ENCODE data around the gene TRIM26.

The TRIM26 gene

DNA sequence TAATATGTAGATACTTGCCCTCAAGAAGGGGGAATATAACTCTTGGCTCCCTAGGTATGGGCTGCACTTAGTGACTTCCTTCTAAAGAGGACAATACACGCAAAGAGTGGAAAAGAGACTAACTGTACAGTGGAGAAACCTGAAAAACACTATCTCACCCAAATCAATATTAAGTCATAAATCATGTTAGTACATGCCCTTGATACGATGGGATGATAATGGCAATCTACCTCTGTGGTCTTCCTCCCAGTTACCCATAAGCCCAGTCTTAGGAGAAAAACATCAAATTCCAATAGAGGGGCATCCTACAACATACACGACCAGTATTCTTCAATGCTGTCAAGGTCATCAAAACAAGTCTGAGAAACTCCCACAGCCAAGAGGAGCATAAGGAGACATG is 1.3 kb downstream of the TRIM26 start:
- H3K9me3 ChIP-seq (ENCODE audit: control extremely low read depth in 1 of 5, control insufficient read depth in 4 of 5, insufficient read depth in 2 of 5, low read depth in 1 of 5, low read length in 4 of 5): no peaks in the 10 kb centered on the region
- peak overlapping the region in 3 of 7 experiments; percentile 75 to 93 (median 91) for H3K4me3 ChIP-seq (ENCODE audit: control insufficient read depth in 1 of 7, extremely low read depth in 1 of 7, insufficient read depth in 4 of 7, low read depth in 2 of 7, low read length in 6 of 7)
- no peak for DNase-seq
- no peaks in the 10 kb centered on the region for H3K27me3 ChIP-seq (replicated peaks in 2 of 5; ENCODE audit: control insufficient read depth in 4 of 5, insufficient read depth in 5 of 5, low read length in 4 of 5)
- WGBS (ENCODE audit: insufficient coverage): 72% methylated on average over 2 of the region's 3 CpGs
- peaks cover 0 to 3% (median under 1%) of the 10 kb centered on the region in 4 experiments for H3K36me3 ChIP-seq (ENCODE audit: control insufficient read depth in 4 of 4, insufficient read depth in 4 of 4, low read length in 3 of 4)
- CTCF ChIA-PET: no interaction called here
- POLR2A ChIA-PET: no interaction called here
- no peak overlapping the region for H3K27ac ChIP-seq (ENCODE audit: insufficient read depth in 1 of 2, low read depth in 1 of 2, low read length in 2 of 2, poor library complexity in 1 of 2, severe bottlenecking in 2 of 2)
- peaks cover 9 to 25% (median 19%) of the 10 kb centered on the region in 4 experiments for H3K4me1 ChIP-seq (ENCODE audit: control extremely low read depth in 1 of 4, control insufficient read depth in 4 of 4, insufficient read depth in 4 of 4, low read length in 3 of 4)

DNA sequence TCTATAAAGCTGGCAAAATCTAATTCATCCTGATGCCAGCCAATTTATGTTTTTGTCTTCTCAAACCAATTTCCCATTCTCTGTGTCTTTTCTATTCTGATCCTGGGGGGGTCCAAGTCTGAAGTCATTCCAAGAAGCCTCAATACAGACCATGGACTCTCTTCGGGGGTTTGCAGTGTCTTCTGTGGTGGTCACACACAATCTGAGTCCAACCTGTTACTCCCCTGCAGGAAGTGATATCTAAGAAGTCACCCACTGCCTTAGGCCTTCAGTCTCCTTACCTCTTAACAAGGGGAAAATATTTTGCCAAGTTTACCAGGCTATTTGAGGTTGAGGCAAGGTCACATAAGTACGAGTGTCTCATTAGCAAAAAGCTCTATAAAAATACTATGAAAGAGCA is 1.9 kb downstream of the TRIM26 start:
- H3K9me3 ChIP-seq (ENCODE audit: control extremely low read depth in 1 of 5, control insufficient read depth in 4 of 5, insufficient read depth in 2 of 5, low read depth in 1 of 5, low read length in 4 of 5): no peaks in the 10 kb centered on the region
- ChIA-PET CTCF (interaction anchor here (4.7 kb wide), 1 partner anchor 8 kb away, joined by 16 read pairs; no protein-coding TSS in a partner anchor), POLR2A (no interaction called here)
- peaks cover 9 to 25% (median 17%) of the 10 kb centered on the region in 4 experiments for H3K4me1 ChIP-seq (ENCODE audit: control extremely low read depth in 1 of 4, control insufficient read depth in 4 of 4, insufficient read depth in 4 of 4, low read length in 3 of 4)
- peaks cover 0 to 5% (median under 1%) of the 10 kb centered on the region in 4 experiments for H3K36me3 ChIP-seq (ENCODE audit: control insufficient read depth in 4 of 4, insufficient read depth in 4 of 4, low read length in 3 of 4)
- 100% methylated on average over 1 of the region's 2 CpGs for whole genome bisulfite sequencing (ENCODE audit: insufficient coverage)
- no peak for DNase-seq
- no peak overlapping the region for H3K27ac ChIP-seq (ENCODE audit: insufficient read depth in 1 of 2, low read depth in 1 of 2, low read length in 2 of 2, poor library complexity in 1 of 2, severe bottlenecking in 2 of 2)
- H3K27me3 ChIP-seq (replicated peaks in 2 of 5; ENCODE audit: control insufficient read depth in 4 of 5, insufficient read depth in 5 of 5, low read length in 4 of 5): no peaks in the 10 kb centered on the region
- H3K4me3 ChIP-seq (ENCODE audit: control insufficient read depth in 1 of 7, extremely low read depth in 1 of 7, insufficient read depth in 4 of 7, low read depth in 2 of 7, low read length in 6 of 7): no peak overlapping the region

DNA sequence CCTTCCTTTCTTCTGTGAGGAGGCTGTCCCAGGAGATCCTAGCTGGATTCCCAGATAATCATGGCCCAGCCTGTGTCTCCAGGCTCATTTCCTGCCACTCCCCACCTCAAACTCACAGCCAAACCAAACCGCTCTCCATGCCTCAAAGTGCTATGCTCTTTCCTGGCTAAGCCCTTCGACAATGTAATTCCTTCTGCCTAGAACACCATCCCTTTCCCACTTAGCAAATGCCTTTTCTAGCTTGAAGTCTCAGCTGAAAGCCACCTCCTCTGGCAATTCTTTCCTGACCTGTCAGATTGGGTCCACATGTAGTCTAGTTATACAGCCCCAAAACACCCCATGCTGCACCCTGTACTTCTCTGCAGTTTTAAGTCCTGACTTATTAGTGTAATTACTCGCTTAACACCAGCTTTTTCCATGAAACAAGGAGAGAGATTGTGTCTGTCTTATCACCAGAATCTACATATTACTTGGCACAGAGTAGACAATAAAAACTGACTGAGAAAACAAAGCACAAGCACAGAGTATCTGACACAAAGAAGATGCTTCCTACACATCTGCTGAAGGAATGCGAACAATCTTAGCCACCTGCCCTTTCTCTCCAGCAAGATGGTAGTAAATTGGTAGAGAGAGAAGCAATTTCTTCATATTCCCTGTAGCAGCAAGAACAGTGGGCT is 5.4 kb downstream of the TRIM26 start:
- no peak overlapping the region for H3K4me3 ChIP-seq (ENCODE audit: control insufficient read depth in 1 of 7, extremely low read depth in 1 of 7, insufficient read depth in 4 of 7, low read depth in 2 of 7, low read length in 6 of 7)
- POLR2A ChIA-PET: interaction anchor here (0.7 kb wide), 1 partner anchor 10 kb away, joined by 3 read pairs; no protein-coding TSS in a partner anchor
- no peaks in the 10 kb centered on the region for H3K9me3 ChIP-seq (ENCODE audit: control extremely low read depth in 1 of 5, control insufficient read depth in 4 of 5, insufficient read depth in 2 of 5, low read depth in 1 of 5, low read length in 4 of 5)
- no peaks in the 10 kb centered on the region for H3K27me3 ChIP-seq (replicated peaks in 2 of 5; ENCODE audit: control insufficient read depth in 4 of 5, insufficient read depth in 5 of 5, low read length in 4 of 5)
- WGBS (ENCODE audit: insufficient coverage): 98% methylated on average over 4 of the region's 4 CpGs
- H3K27ac ChIP-seq (ENCODE audit: insufficient read depth in 1 of 2, low read depth in 1 of 2, low read length in 2 of 2, poor library complexity in 1 of 2, severe bottlenecking in 2 of 2): no peak overlapping the region
- CTCF ChIA-PET: interaction anchor here (1.0 to 4.7 kb wide), 4 partner anchors 12 to 120 kb away, joined by 3 to 16 read pairs (median 4); no protein-coding TSS in a partner anchor
- DNase-seq: no peak
- peaks cover under 1 to 11% (median 9%) of the 10 kb centered on the region in 4 experiments for H3K4me1 ChIP-seq (ENCODE audit: control extremely low read depth in 1 of 4, control insufficient read depth in 4 of 4, insufficient read depth in 4 of 4, low read length in 3 of 4)
- peaks cover 0 to 10% (median under 1%) of the 10 kb centered on the region in 4 experiments for H3K36me3 ChIP-seq (ENCODE audit: control insufficient read depth in 4 of 4, insufficient read depth in 4 of 4, low read length in 3 of 4)

DNA sequence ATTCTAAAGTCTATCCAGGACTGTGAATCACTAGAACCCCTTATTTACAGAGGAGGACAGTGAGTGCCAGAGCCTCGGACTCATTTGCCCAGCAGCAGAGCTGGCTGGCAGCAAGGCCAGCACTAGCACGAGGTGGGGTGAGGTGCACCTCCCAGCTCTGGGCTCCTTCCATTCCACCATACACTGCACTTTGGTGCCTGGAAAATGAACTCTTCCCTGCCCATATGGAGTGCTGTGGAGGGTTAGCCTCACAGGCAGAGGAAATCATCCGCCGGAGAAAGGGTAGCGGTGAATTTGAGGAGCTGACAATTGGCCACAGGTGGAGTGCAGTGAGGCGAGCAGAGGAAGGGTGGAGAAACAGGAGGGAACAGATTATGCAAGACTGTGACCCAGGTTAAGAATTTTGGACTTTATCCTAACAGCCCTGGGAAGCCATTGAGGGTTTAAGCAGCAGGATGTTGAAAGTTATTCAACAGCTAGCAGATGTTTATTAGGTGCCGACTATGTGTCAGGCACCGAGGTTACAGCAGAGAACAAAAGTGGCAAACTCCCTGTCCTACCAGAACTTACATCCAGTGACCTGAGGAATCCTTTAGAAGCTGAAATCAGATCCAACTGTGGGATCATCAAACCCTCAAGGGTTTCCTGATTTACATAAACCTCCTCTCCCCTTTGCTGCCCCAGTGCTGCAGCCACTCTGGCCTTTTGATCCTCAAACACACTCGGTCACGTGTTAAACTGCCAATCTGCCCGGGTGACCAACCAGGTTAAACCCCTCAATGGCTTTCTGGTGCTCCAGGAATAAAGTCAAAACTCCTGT is 6.2 kb downstream of the TRIM26 start:
- DNase-seq: no peak
- no peaks in the 10 kb centered on the region for H3K9me3 ChIP-seq (ENCODE audit: control extremely low read depth in 1 of 5, control insufficient read depth in 4 of 5, insufficient read depth in 2 of 5, low read depth in 1 of 5, low read length in 4 of 5)
- ChIA-PET POLR2A (interaction anchor here (0.5 to 0.7 kb wide), 2 partner anchors 9 to 591 kb away, joined by 3 to 9 read pairs; no protein-coding TSS in a partner anchor), CTCF (interaction anchor here (1.1 to 4.7 kb wide), 4 partner anchors 11 to 76 kb away, joined by 3 to 16 read pairs (median 4); no protein-coding TSS in a partner anchor)
- no peak overlapping the region for H3K27ac ChIP-seq (ENCODE audit: insufficient read depth in 1 of 2, low read depth in 1 of 2, low read length in 2 of 2, poor library complexity in 1 of 2, severe bottlenecking in 2 of 2)
- WGBS (ENCODE audit: insufficient coverage): 89% methylated on average over 10 of the region's 11 CpGs
- no peaks in the 10 kb centered on the region for H3K27me3 ChIP-seq (replicated peaks in 2 of 5; ENCODE audit: control insufficient read depth in 4 of 5, insufficient read depth in 5 of 5, low read length in 4 of 5)
- H3K4me3 ChIP-seq (ENCODE audit: control insufficient read depth in 1 of 7, extremely low read depth in 1 of 7, insufficient read depth in 4 of 7, low read depth in 2 of 7, low read length in 6 of 7): no peak overlapping the region
- H3K36me3 ChIP-seq (ENCODE audit: control insufficient read depth in 4 of 4, insufficient read depth in 4 of 4, low read length in 3 of 4): peaks cover 0 to 10% (median under 1%) of the 10 kb centered on the region in 4 experiments
- peaks cover 3 to 10% (median 7%) of the 10 kb centered on the region in 4 experiments for H3K4me1 ChIP-seq (ENCODE audit: control extremely low read depth in 1 of 4, control insufficient read depth in 4 of 4, insufficient read depth in 4 of 4, low read length in 3 of 4)

DNA sequence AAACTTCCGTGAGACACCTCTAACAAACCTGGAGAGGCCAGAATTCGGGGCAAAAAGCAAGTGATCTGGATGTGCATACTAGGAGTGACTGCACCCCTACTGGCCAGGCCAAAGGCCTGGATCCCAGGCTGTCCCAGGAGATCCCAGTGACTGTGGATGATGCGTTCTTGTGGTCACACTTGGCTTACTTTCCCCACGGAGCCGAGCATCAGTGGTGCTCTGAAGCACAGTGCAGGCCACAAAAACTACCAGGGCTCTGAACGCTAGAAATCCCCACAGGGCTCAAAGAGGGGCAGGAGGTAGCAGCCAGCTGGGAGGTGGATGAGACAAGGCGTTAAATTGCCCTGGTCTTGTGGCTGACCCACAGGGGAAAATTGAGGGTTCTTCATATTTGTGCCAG is 7.1 kb downstream of the TRIM26 start:
- ChIA-PET POLR2A (interaction anchor here (0.5 kb wide), 1 partner anchor 590 kb away, joined by 9 read pairs; no protein-coding TSS in a partner anchor), CTCF (interaction anchor here (1.1 to 1.4 kb wide), 2 partner anchors 12 to 75 kb away, joined by 3 read pairs; no protein-coding TSS in a partner anchor)
- no peak overlapping the region for H3K27ac ChIP-seq (ENCODE audit: insufficient read depth in 1 of 2, low read depth in 1 of 2, low read length in 2 of 2, poor library complexity in 1 of 2, severe bottlenecking in 2 of 2)
- no peak for DNase-seq
- H3K4me3 ChIP-seq (ENCODE audit: control insufficient read depth in 1 of 7, extremely low read depth in 1 of 7, insufficient read depth in 4 of 7, low read depth in 2 of 7, low read length in 6 of 7): no peak overlapping the region
- WGBS (ENCODE audit: insufficient coverage): 88% methylated on average over 7 of the region's 7 CpGs
- no peaks in the 10 kb centered on the region for H3K9me3 ChIP-seq (ENCODE audit: control extremely low read depth in 1 of 5, control insufficient read depth in 4 of 5, insufficient read depth in 2 of 5, low read depth in 1 of 5, low read length in 4 of 5)
- peaks cover 9 to 14% (median 12%) of the 10 kb centered on the region in 4 experiments for H3K4me1 ChIP-seq (ENCODE audit: control extremely low read depth in 1 of 4, control insufficient read depth in 4 of 4, insufficient read depth in 4 of 4, low read length in 3 of 4)
- H3K27me3 ChIP-seq (replicated peaks in 2 of 5; ENCODE audit: control insufficient read depth in 4 of 5, insufficient read depth in 5 of 5, low read length in 4 of 5): no peaks in the 10 kb centered on the region
- H3K36me3 ChIP-seq (ENCODE audit: control insufficient read depth in 4 of 4, insufficient read depth in 4 of 4, low read length in 3 of 4): peaks cover 0 to 10% (median under 1%) of the 10 kb centered on the region in 4 experiments

DNA sequence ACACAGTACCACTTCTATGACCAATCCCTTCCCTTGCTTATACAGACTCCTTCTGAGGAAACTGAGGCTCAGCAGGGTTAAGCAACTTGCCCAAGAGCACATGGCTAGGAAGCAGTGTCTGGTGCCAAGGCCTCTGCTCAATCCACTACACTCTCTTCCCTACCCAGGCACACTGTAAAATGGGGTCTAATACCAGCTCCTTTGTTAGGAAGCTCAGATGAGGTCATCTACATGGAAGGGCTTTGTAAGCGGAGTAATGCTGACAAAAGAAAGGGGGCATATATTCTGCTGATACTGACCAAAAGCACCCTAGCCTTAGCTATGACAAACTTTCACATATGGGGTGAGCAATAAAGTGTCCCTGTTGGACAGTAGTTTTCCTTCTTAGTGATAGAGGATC is 9.1 kb downstream of the TRIM26 start:
- CTCF ChIA-PET: interaction anchor here (1.1 to 1.4 kb wide), 3 partner anchors 10 to 13 kb away, joined by 3 read pairs; no protein-coding TSS in a partner anchor
- DNase-seq: no peak
- Histone ChIP-seq H3K4me3 (ENCODE audit: control insufficient read depth in 1 of 7, extremely low read depth in 1 of 7, insufficient read depth in 4 of 7, low read depth in 2 of 7, low read length in 6 of 7) (no peak overlapping the region), H3K9me3 (ENCODE audit: control extremely low read depth in 1 of 5, control insufficient read depth in 4 of 5, insufficient read depth in 2 of 5, low read depth in 1 of 5, low read length in 4 of 5) (no peaks in the 10 kb centered on the region), H3K36me3 (ENCODE audit: control insufficient read depth in 4 of 4, insufficient read depth in 4 of 4, low read length in 3 of 4) (peaks cover 0 to 18% (median 4%) of the 10 kb centered on the region in 4 experiments), H3K27ac (ENCODE audit: insufficient read depth in 1 of 2, low read depth in 1 of 2, low read length in 2 of 2, poor library complexity in 1 of 2, severe bottlenecking in 2 of 2) (no peak overlapping the region), H3K27me3 (replicated peaks in 2 of 5; ENCODE audit: control insufficient read depth in 4 of 5, insufficient read depth in 5 of 5, low read length in 4 of 5) (no peaks in the 10 kb centered on the region), H3K4me1 (ENCODE audit: control extremely low read depth in 1 of 4, control insufficient read depth in 4 of 4, insufficient read depth in 4 of 4, low read length in 3 of 4) (peaks cover 14 to 25% (median 19%) of the 10 kb centered on the region in 4 experiments)
- POLR2A ChIA-PET: no interaction called here
- 100% methylated on average over 1 of the region's 1 CpG for WGBS (ENCODE audit: insufficient coverage)
